NCI-H345 (cell line): ENCODE results near the gene PITPNM3.

Experiments
- DNase-seq: peaks from one replicate; lab custom pipeline; 2025; lab: John Stamatoyannopoulos, UW

Gene PITPNM3

DNA sequence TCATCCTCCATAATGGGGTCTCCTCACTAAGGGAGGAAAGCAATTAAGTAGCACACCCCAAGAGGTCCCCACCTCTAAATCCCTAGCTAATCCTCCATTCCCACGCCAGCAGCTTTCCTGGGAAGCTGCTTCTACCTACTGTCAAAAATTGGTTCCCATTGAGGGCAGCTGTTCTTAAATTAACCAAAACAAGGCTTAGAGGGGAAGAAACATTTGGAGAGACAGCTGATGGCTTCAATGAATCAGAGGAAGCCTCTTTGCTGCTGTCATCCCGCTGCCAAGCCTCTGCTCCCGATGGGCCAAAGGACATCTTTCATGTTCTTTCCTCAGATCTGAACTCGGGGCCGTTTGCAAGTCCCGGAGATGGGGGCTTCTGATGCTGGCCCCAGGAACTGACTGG, 148.1 kb downstream of the PITPNM3 start:
- no peak for DNase-seq

- no peak for DNase-seq
Measured at GRCh38 chr17:6402258-6402657, 154.1 kb downstream of the PITPNM3 start.
